Duodenal mucosa (tissue), 2 donors: Measurements from ENCODE around the gene PKNOX2.

Experiments used
- H3K27ac ChIP-seq: one replicate; pipeline ENCODE4 v1.7.0; 2013; ENCODE audit warnings: low read depth, low read length
- H3K27me3 ChIP-seq, 2 donors: one replicate each; pipeline ENCODE4 v1.7.0; 2013; ENCODE audit warnings: low read length in 2 of 2, control low read depth in 1 of 2; ENCODE audit not compliant: insufficient read depth in 2 of 2, control insufficient read depth in 1 of 2
- H3K36me3 ChIP-seq, 2 donors: one replicate each; pipeline ENCODE4 v1.7.0; 2013; ENCODE audit warnings: low read length in 2 of 2, control low read depth in 1 of 2; ENCODE audit not compliant: insufficient read depth in 2 of 2, control insufficient read depth in 1 of 2
- H3K4me1 ChIP-seq, 2 donors: one replicate each; pipeline ENCODE4 v1.7.0; 2013; ENCODE audit warnings: low read length in 2 of 2, control low read depth in 1 of 2; ENCODE audit not compliant: insufficient read depth in 2 of 2, control insufficient read depth in 1 of 2
- H3K4me3 ChIP-seq, 2 donors: one replicate each; pipeline ENCODE4 v1.7.0; 2013; ENCODE audit warnings: low read length in 2 of 2, low read depth in 1 of 2
- H3K9ac ChIP-seq, 2 donors: one replicate each; pipeline ENCODE4 v1.7.0; 2013; ENCODE audit warnings: low read length in 2 of 2, low read depth in 1 of 2
- H3K9me3 ChIP-seq, 2 donors: one replicate each; pipeline ENCODE4 v1.7.0; 2013; ENCODE audit warnings: low read length in 2 of 2, control low read depth in 1 of 2; ENCODE audit not compliant: control insufficient read depth in 1 of 2

PKNOX2 gene

GRCh38 chr11:125404811-125405790 lies 240.6 kb downstream of the PKNOX2 start:
- Histone ChIP-seq H3K27ac (no peak overlapping the region), H3K9ac (no peak overlapping the region), H3K27me3 (peaks cover 8 to 11% of the 10 kb centered on the region in 2 donors), H3K4me3 (no peak overlapping the region), H3K9me3 (no peaks in the 10 kb centered on the region), H3K4me1 (peaks cover 0 to 2% of the 10 kb centered on the region in 2 donors), H3K36me3 (no peaks in the 10 kb centered on the region)

- H3K4me1 ChIP-seq: peaks cover 0 to 2% of the 10 kb centered on the region in 2 donors
- no peaks in the 10 kb centered on the region for H3K36me3 ChIP-seq
- H3K9me3 ChIP-seq: no peaks in the 10 kb centered on the region
- H3K9ac ChIP-seq: no peak overlapping the region
- peaks cover 8 to 11% of the 10 kb centered on the region in 2 donors for H3K27me3 ChIP-seq
- H3K27ac ChIP-seq: no peak overlapping the region
- no peak overlapping the region for H3K4me3 ChIP-seq
These were observed 242.5 kb downstream of the PKNOX2 start for GRCh38 chr11:125407046-125407445.

DNA sequence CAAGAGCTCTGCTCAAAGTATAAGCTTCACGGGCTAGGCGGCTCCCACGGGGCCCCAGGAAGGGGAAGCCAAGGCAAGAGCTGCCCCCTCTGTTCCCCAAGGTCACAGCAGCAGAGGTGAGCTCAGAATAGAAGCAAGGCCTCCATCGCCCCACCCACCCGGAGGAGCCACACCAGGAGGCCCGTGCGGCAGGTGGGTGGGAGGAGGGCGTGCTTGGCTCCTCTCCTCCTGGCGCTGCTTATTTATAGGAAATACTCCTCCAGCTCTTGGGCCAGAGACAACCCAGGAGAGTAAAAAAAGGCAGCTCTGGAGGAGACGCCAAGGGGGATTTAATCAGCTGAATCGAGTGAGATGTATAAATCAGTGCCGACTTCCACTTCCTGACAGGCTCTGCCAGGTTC lies 243.8 kb downstream of the PKNOX2 start:
- H3K9me3 ChIP-seq: no peaks in the 10 kb centered on the region
- H3K4me1 ChIP-seq: peaks cover 0 to 2% of the 10 kb centered on the region in 2 donors
- H3K4me3 ChIP-seq: no peak overlapping the region
- no peak overlapping the region for H3K27ac ChIP-seq
- H3K36me3 ChIP-seq: no peaks in the 10 kb centered on the region
- no peak overlapping the region for H3K9ac ChIP-seq
- H3K27me3 ChIP-seq: peaks cover 8 to 11% of the 10 kb centered on the region in 2 donors

DNA sequence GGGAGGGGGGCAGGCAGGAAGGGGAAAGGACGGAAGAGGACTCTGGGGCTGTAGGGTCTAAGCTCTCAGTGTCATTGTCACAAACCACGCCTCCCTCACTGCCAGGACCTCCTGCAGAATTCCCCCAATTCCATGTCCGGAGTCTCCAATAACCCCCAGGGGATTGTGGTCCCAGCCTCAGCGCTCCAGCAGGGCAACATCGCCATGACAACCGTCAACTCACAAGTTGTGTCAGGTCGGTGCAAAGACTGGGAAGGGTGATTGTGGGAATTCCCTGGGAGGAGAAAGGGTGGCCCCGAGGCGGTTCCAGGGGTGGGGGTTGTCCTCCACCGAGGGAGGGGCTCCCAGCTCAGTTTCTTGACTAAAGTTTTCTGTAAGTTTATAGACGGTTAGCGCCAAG lies 245.5 kb downstream of the PKNOX2 start:
- Histone ChIP-seq H3K27me3 (peaks cover 3 to 7% of the 10 kb centered on the region in 2 donors), H3K36me3 (no peaks in the 10 kb centered on the region), H3K4me3 (no peak overlapping the region)

GRCh38 chr11:125412177-125412496 lies 247.6 kb downstream of the PKNOX2 start:
- Histone ChIP-seq H3K9ac (no peak overlapping the region), H3K9me3 (no peaks in the 10 kb centered on the region), H3K36me3 (no peaks in the 10 kb centered on the region), H3K4me1 (no peaks in the 10 kb centered on the region), H3K27ac (no peak overlapping the region), H3K4me3 (no peak overlapping the region), H3K27me3 (no peaks in the 10 kb centered on the region)

More for the DNA sequence above, 245.5 kb downstream of the PKNOX2 start:
- Histone ChIP-seq H3K9me3 (no peaks in the 10 kb centered on the region), H3K9ac (no peak overlapping the region), H3K27ac (no peak overlapping the region), H3K4me1 (peaks cover 0 to under 1% of the 10 kb centered on the region in 2 donors)

GRCh38 chr11:125412509-125412908 lies 248.0 kb downstream of the PKNOX2 start:
- Histone ChIP-seq H3K9ac (no peak overlapping the region), H3K9me3 (no peaks in the 10 kb centered on the region), H3K4me1 (no peaks in the 10 kb centered on the region), H3K36me3 (no peaks in the 10 kb centered on the region), H3K27me3 (no peaks in the 10 kb centered on the region), H3K27ac (no peak overlapping the region), H3K4me3 (no peak overlapping the region)

DNA sequence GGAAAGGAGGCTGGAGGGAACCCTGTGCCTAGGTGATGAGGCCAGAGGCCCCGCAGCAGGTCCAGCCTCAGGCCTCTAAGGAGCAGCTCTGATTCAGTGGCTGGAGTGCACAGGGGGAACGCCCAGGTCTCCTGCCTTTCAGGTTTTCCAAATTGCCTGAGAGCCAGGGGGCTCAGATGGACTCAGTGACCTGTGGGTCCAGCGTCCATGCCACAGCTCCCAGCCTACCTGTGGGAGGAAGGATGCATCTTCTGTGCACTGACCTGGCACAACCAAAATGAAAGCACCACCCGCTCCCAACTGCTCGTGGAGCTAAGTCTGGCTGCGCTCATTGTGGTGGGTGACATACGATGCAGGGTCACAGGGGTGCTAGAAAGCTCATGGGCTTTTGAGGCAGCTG lies 248.7 kb downstream of the PKNOX2 start:
- no peak overlapping the region for H3K9ac ChIP-seq
- H3K27me3 ChIP-seq: no peaks in the 10 kb centered on the region
- no peaks in the 10 kb centered on the region for H3K4me1 ChIP-seq
- H3K4me3 ChIP-seq: no peak overlapping the region
- H3K9me3 ChIP-seq: no peaks in the 10 kb centered on the region
- no peak overlapping the region for H3K27ac ChIP-seq
- H3K36me3 ChIP-seq: no peaks in the 10 kb centered on the region

DNA sequence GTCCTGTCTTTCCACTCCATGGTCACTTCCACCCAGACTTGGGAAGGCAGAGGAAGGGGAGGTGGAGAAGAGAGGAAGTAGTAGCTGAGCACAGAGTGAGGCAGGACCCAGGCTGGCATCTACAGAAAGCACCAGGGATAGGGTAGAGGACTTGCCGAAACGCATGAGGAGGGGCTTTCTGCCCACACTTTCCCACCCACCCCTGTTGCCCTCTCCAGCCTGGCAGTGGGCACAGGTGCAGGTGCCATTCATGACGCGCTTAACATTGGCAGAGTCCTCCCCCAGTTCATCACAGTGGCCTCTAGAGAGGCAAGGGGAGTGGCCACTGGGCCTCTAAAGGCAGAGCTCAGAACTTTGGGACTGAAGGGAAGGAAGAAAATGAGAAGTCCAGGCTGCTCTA lies 249.6 kb downstream of the PKNOX2 start:
- H3K27me3 ChIP-seq: no peaks in the 10 kb centered on the region
- no peak overlapping the region for H3K4me3 ChIP-seq
- H3K27ac ChIP-seq: no peak overlapping the region
- no peaks in the 10 kb centered on the region for H3K9me3 ChIP-seq
- no peaks in the 10 kb centered on the region for H3K4me1 ChIP-seq
- H3K9ac ChIP-seq: no peak overlapping the region
- H3K36me3 ChIP-seq: no peaks in the 10 kb centered on the region

DNA sequence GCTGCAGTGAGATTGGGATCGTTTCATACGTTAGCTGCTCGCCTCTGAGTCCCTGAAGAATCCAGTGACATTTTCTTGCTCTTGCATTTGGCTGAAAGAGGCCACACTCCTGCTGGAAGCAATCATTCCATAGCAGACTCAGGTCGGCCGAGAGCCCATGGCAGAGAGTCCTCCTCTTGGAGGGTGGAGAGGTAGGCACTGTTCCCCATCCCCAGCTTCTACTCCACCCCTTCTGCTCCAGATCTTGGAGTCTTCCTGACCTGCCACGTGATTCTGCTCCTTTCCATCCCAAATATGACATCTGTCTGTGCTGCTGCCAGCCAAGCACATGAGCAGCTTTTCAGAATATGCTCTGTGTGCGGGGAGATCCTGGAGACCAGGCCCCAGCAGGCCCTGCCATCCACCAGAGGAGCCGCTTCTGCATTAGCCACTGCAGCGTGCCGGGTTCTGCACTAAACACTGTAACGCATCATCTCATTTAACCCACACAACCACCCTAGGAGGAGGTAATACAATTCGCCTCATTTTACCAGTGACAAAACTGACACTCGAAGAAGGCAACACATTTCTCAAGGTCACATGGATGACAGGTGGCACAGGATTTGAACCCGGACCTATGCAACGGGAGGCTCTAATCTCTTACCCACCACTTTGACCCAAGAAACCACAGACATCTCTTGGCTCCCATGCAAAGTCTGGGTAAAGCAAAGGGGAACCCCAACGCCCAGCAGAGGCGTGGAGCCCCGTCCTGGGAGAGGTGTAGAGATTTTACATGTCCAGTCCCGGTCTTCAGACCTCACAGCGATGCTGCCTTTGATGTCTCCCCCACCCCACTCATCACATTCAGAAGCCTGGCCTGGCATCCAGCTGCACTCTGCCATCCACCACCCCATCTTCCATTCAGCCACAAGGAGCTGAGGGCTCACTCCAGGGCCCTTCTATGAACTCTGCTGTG lies 252.7 kb downstream of the PKNOX2 start:
- Histone ChIP-seq H3K36me3 (no peaks in the 10 kb centered on the region), H3K4me1 (no peaks in the 10 kb centered on the region), H3K27ac (no peak overlapping the region), H3K4me3 (no peak overlapping the region), H3K9ac (no peak overlapping the region), H3K27me3 (no peaks in the 10 kb centered on the region), H3K9me3 (no peaks in the 10 kb centered on the region)

DNA sequence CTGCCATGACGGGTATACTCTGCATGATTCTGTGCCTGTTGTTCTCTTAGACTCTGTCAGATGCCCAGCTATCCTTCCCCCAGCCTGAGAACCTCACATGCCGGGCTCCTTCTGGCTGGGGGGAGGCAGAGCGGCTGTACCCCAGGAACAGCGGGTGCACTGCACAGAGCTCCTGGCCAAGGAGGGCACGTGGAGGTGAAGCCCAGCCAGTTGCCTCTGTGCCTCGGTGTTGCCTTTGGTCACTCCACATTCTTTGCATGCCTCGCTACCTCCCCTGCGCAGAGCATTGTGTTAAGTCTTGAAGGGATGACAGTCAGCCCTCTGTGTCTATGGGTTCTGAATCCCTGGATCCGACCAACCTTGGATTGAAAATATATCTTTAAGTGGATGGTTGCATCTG lies 253.8 kb downstream of the PKNOX2 start:
- Histone ChIP-seq H3K4me1 (no peaks in the 10 kb centered on the region), H3K27me3 (no peaks in the 10 kb centered on the region), H3K9ac (no peak overlapping the region), H3K9me3 (no peaks in the 10 kb centered on the region), H3K4me3 (no peak overlapping the region), H3K36me3 (no peaks in the 10 kb centered on the region), H3K27ac (no peak overlapping the region)
